Measurements from ENCODE around the gene TMX2.
A peak's percentile ranks its signal among the peaks of the same experiment; 100 is the strongest.

Gene TMX2

GRCh38 chr11:57778318-57779037, 66.1 kb downstream of the TMX2 start:
- H3K27ac ChIP-seq (ENCODE audit: low read length) = peak overlapping the region; percentile 88
- no peaks in the 10 kb centered on the region for H3K27me3 ChIP-seq (ENCODE audit: control insufficient read depth in 1 of 2, insufficient read depth in 2 of 2, low read length in 2 of 2)
- H3K36me3 ChIP-seq (ENCODE audit: control insufficient read depth in 2 of 2, insufficient read depth in 2 of 2, low read length in 2 of 2) = no peaks in the 10 kb centered on the region
- H3K4me3 ChIP-seq (ENCODE audit: low read length in 2 of 2) = peak overlapping the region; percentile 44 to 64
- H3K4me1 ChIP-seq (ENCODE audit: control insufficient read depth, insufficient read depth, low read length) = peaks cover 57% of the 10 kb centered on the region
- H3K9me3 ChIP-seq (ENCODE audit: control insufficient read depth in 2 of 2, low read length in 2 of 2) = no peaks in the 10 kb centered on the region
- peak overlapping the region; percentile 43 to 58 for H3K9ac ChIP-seq (ENCODE audit: low read length in 2 of 2)

DNA sequence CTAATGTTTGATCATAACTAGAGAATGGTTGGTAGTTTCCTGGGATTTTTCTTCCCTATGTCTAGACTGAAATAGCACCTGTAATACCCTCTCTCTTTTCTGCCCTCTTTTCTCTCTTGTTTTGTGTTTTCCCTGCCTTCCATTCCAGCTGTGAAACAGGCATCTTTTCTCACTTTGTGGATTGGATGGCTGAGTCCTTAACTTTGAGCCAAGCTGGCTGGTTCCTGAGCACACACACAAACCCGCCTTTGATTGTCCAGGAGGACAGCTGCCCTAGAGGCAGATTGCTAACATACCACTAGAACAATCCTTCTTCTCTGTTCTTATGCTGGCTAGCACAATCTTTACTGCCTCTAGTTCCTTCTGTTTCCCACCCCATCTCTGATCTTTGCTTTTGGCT, 66.9 kb downstream of the TMX2 start:
- Histone ChIP-seq H3K4me3 (ENCODE audit: low read length in 2 of 2) (peak overlapping the region in 1 of 2 donors; percentile 9), H3K27me3 (ENCODE audit: control insufficient read depth in 1 of 2, insufficient read depth in 2 of 2, low read length in 2 of 2) (no peaks in the 10 kb centered on the region), H3K9me3 (ENCODE audit: control insufficient read depth in 2 of 2, low read length in 2 of 2) (no peaks in the 10 kb centered on the region), H3K27ac (ENCODE audit: low read length) (peak overlapping the region; percentile 88), H3K4me1 (ENCODE audit: control insufficient read depth, insufficient read depth, low read length) (peaks cover 57% of the 10 kb centered on the region), H3K9ac (ENCODE audit: low read length in 2 of 2) (peak overlapping the region in 1 of 2 donors; percentile 4), H3K36me3 (ENCODE audit: control insufficient read depth in 2 of 2, insufficient read depth in 2 of 2, low read length in 2 of 2) (no peaks in the 10 kb centered on the region)

GRCh38 chr11:57781529-57781943, 69.1 kb downstream of the TMX2 start:
- peak overlapping the region; percentile 31 for H3K27ac ChIP-seq (ENCODE audit: low read length)
- H3K9ac ChIP-seq (ENCODE audit: low read length in 2 of 2) = peak overlapping the region in 1 of 2 donors; percentile 21
- no peaks in the 10 kb centered on the region for H3K27me3 ChIP-seq (ENCODE audit: control insufficient read depth in 1 of 2, insufficient read depth in 2 of 2, low read length in 2 of 2)
- H3K36me3 ChIP-seq (ENCODE audit: control insufficient read depth in 2 of 2, insufficient read depth in 2 of 2, low read length in 2 of 2) = no peaks in the 10 kb centered on the region
- peaks cover 41% of the 10 kb centered on the region for H3K4me1 ChIP-seq (ENCODE audit: control insufficient read depth, insufficient read depth, low read length)
- H3K9me3 ChIP-seq (ENCODE audit: control insufficient read depth in 2 of 2, low read length in 2 of 2) = no peaks in the 10 kb centered on the region
- H3K4me3 ChIP-seq (ENCODE audit: low read length in 2 of 2) = no peak overlapping the region

GRCh38 chr11:57785072-57785471, 72.7 kb downstream of the TMX2 start:
- Histone ChIP-seq H3K27me3 (ENCODE audit: control insufficient read depth in 1 of 2, insufficient read depth in 2 of 2, low read length in 2 of 2) (no peaks in the 10 kb centered on the region), H3K4me1 (ENCODE audit: control insufficient read depth, insufficient read depth, low read length) (peaks cover 24% of the 10 kb centered on the region), H3K4me3 (ENCODE audit: low read length in 2 of 2) (no peak overlapping the region), H3K36me3 (ENCODE audit: control insufficient read depth in 2 of 2, insufficient read depth in 2 of 2, low read length in 2 of 2) (no peaks in the 10 kb centered on the region), H3K9me3 (ENCODE audit: control insufficient read depth in 2 of 2, low read length in 2 of 2) (no peaks in the 10 kb centered on the region), H3K27ac (ENCODE audit: low read length) (no peak overlapping the region), H3K9ac (ENCODE audit: low read length in 2 of 2) (no peak overlapping the region)

GRCh38 chr11:57786436-57786835, 74.0 kb downstream of the TMX2 start:
- Histone ChIP-seq H3K4me3 (ENCODE audit: low read length in 2 of 2) (no peak overlapping the region), H3K9ac (ENCODE audit: low read length in 2 of 2) (no peak overlapping the region), H3K27me3 (ENCODE audit: control insufficient read depth in 1 of 2, insufficient read depth in 2 of 2, low read length in 2 of 2) (no peaks in the 10 kb centered on the region), H3K9me3 (ENCODE audit: control insufficient read depth in 2 of 2, low read length in 2 of 2) (no peaks in the 10 kb centered on the region), H3K4me1 (ENCODE audit: control insufficient read depth, insufficient read depth, low read length) (peaks cover 23% of the 10 kb centered on the region), H3K36me3 (ENCODE audit: control insufficient read depth in 2 of 2, insufficient read depth in 2 of 2, low read length in 2 of 2) (peaks cover 0 to 1% of the 10 kb centered on the region in 2 donors), H3K27ac (ENCODE audit: low read length) (no peak overlapping the region)

GRCh38 chr11:57787006-57787604, 74.7 kb downstream of the TMX2 start:
- no peaks in the 10 kb centered on the region for H3K27me3 ChIP-seq (ENCODE audit: control insufficient read depth in 1 of 2, insufficient read depth in 2 of 2, low read length in 2 of 2)
- no peak overlapping the region for H3K9ac ChIP-seq (ENCODE audit: low read length in 2 of 2)
- H3K36me3 ChIP-seq (ENCODE audit: control insufficient read depth in 2 of 2, insufficient read depth in 2 of 2, low read length in 2 of 2) = peaks cover 6 to 8% of the 10 kb centered on the region in 2 donors
- H3K9me3 ChIP-seq (ENCODE audit: control insufficient read depth in 2 of 2, low read length in 2 of 2) = no peaks in the 10 kb centered on the region
- H3K4me1 ChIP-seq (ENCODE audit: control insufficient read depth, insufficient read depth, low read length) = peaks cover 23% of the 10 kb centered on the region
- peak overlapping the region in 1 of 2 donors; percentile 14 for H3K4me3 ChIP-seq (ENCODE audit: low read length in 2 of 2)
- H3K27ac ChIP-seq (ENCODE audit: low read length) = no peak overlapping the region

- Histone ChIP-seq H3K4me3 (ENCODE audit: low read length in 2 of 2) (no peak overlapping the region), H3K36me3 (ENCODE audit: control insufficient read depth in 2 of 2, insufficient read depth in 2 of 2, low read length in 2 of 2) (peaks cover 7 to 10% of the 10 kb centered on the region in 2 donors), H3K9ac (ENCODE audit: low read length in 2 of 2) (no peak overlapping the region), H3K27me3 (ENCODE audit: control insufficient read depth in 1 of 2, insufficient read depth in 2 of 2, low read length in 2 of 2) (no peaks in the 10 kb centered on the region), H3K4me1 (ENCODE audit: control insufficient read depth, insufficient read depth, low read length) (peaks cover 27% of the 10 kb centered on the region), H3K9me3 (ENCODE audit: control insufficient read depth in 2 of 2, low read length in 2 of 2) (no peaks in the 10 kb centered on the region), H3K27ac (ENCODE audit: low read length) (no peak overlapping the region)
Observed at GRCh38 chr11:57787920-57788702, 75.7 kb downstream of the TMX2 start.

GRCh38 chr11:57788703-57789088, 76.3 kb downstream of the TMX2 start:
- H3K27ac ChIP-seq (ENCODE audit: low read length) = no peak overlapping the region
- no peaks in the 10 kb centered on the region for H3K9me3 ChIP-seq (ENCODE audit: control insufficient read depth in 2 of 2, low read length in 2 of 2)
- no peak overlapping the region for H3K4me3 ChIP-seq (ENCODE audit: low read length in 2 of 2)
- H3K36me3 ChIP-seq (ENCODE audit: control insufficient read depth in 2 of 2, insufficient read depth in 2 of 2, low read length in 2 of 2) = peaks cover 11 to 15% of the 10 kb centered on the region in 2 donors
- no peak overlapping the region for H3K9ac ChIP-seq (ENCODE audit: low read length in 2 of 2)
- H3K27me3 ChIP-seq (ENCODE audit: control insufficient read depth in 1 of 2, insufficient read depth in 2 of 2, low read length in 2 of 2) = no peaks in the 10 kb centered on the region
- H3K4me1 ChIP-seq (ENCODE audit: control insufficient read depth, insufficient read depth, low read length) = peaks cover 27% of the 10 kb centered on the region

Data from stomach smooth muscle (tissue), 2 donors.